Tibial nerve (tissue), 4 donors: ENCODE results near the gene CDCP1. TPM values are rescaled to one million over a fixed set of nuclear protein-coding genes. Genes with fewer than 3 reads are reported as not detected.

ENCODE experiments used
- DNase-seq, 2 donors: peaks; one replicate each; pipeline ENCODE4 v3.0.0-alpha.2; 2019; ENCODE audit warnings: low spot score in 2 of 2
- H3K27ac ChIP-seq, 4 donors: fragments of 200-600 bp; sonication (generic) in 3 of 4; one replicate each; pipeline ENCODE4 v1.5.1; 2017 to 2019; ENCODE audit warnings: mild to moderate bottlenecking in 1 of 4
- H3K27me3 ChIP-seq, 2 donors: fragments of 200-600 bp; sonication (generic) in 1 of 2; one replicate each; pipeline versions ENCODE4 v1.5.1 to v1.6.0; 2017 to 2019
- H3K36me3 ChIP-seq, 3 donors: fragments of 200-600 bp; sonication (generic); one replicate each; pipeline ENCODE4 v1.5.1; 2018 to 2019
- H3K4me1 ChIP-seq, 4 donors: fragments of 200-600 bp; sonication (generic) in 3 of 4; one replicate each; pipeline ENCODE4 v1.5.1; 2017 to 2019
- H3K4me3 ChIP-seq, 4 donors: fragments of 200-600 bp; sonication (generic) in 3 of 4; one replicate each; pipeline ENCODE4 v1.5.1; 2017 to 2019; ENCODE audit warnings: mild to moderate bottlenecking in 1 of 4, moderate library complexity in 1 of 4
- H3K9me3 ChIP-seq, 4 donors: fragments of 200-600 bp; sonication (generic) in 3 of 4; one replicate each; pipeline ENCODE4 v1.5.1; 2017 to 2019
- CTCF ChIP-seq, 5 experiments: fragments of 200-600 bp in 3 of 5; fragments of 450-650 bp in 2 of 5; sonication (generic) in 3 of 5; IDR thresholded peaks; one replicate each; pipeline ENCODE4 v1.5.1; 2016 to 2019; ENCODE audit warnings: antibody characterized with exemption in 5 of 5, mild to moderate bottlenecking in 3 of 5, moderate library complexity in 2 of 5
- EP300 ChIP-seq, 2 donors: sonication (generic); formaldehyde crosslinking; IDR thresholded peaks; one replicate each; pipeline ENCODE4 v1.6.1; 2017; ENCODE audit warnings: antibody characterized with exemption in 2 of 2, mild to moderate bottlenecking in 1 of 2
- POLR2A ChIP-seq, 2 donors: fragments of 450-650 bp; IDR thresholded peaks; one replicate each; pipeline ENCODE4 v1.6.1; 2017; ENCODE audit warnings: antibody characterized with exemption in 2 of 2, mild to moderate bottlenecking in 2 of 2, moderate library complexity in 2 of 2
- WGBS, 2 donors: methylation state at CpG; one replicate each; pipeline ENCODE4 v1.1.5; 2018; 5-methylcytosine and 5-hydroxymethylcytosine counted together
- total RNA-seq, 4 donors: library from RNA; depleted of rRNA; stranded (reverse); fragments of >200 nt; gene quantifications; one replicate each; pipeline ENCODE4 v1.1.0, GENCODE V29; 2016

Gene CDCP1
- total RNA-seq, 4 donors from 2014 or later = 0.20 to 3.0 (median 1.2) TPM

- Histone ChIP-seq H3K4me3 (no peak overlapping the region), H3K27ac (no peak overlapping the region), H3K9me3 (no peaks in the 10 kb centered on the region), H3K36me3 (no peaks in the 10 kb centered on the region), H3K4me1 (peaks cover 0 to 12% (median 0%) of the 10 kb centered on the region in 4 donors), H3K27me3 (no peaks in the 10 kb centered on the region)
- WGBS, 2 donors = 63 to 81% methylated on average over 2 of the region's 2 CpGs
- DNase-seq = no peak
- TF ChIP-seq EP300 (IDR thresholded peaks at IDR 0.05) (no peak), POLR2A (IDR thresholded peaks at IDR 0.05) (no peak), CTCF (IDR thresholded peaks at IDR 0.05) (no peak)
These were observed 15.0 kb downstream of the CDCP1 start for GRCh38 chr3:45131201-45131600.

GRCh38 chr3:45130476-45130875 is 15.7 kb downstream of the CDCP1 start:
- WGBS, 2 donors = 75 to 94% methylated on average over 3 of the region's 3 CpGs
- no peak for DNase-seq
- TF ChIP-seq EP300 (IDR thresholded peaks at IDR 0.05) (no peak), CTCF (IDR thresholded peaks at IDR 0.05) (no peak), POLR2A (IDR thresholded peaks at IDR 0.05) (no peak)
- Histone ChIP-seq H3K36me3 (no peaks in the 10 kb centered on the region), H3K27ac (no peak overlapping the region), H3K4me1 (peaks cover 0 to 5% (median 0%) of the 10 kb centered on the region in 4 donors), H3K9me3 (no peaks in the 10 kb centered on the region), H3K4me3 (no peak overlapping the region), H3K27me3 (no peaks in the 10 kb centered on the region)

GRCh38 chr3:45128950-45129349 is 17.2 kb downstream of the CDCP1 start:
- DNase-seq = no peak
- H3K4me3 ChIP-seq = no peak overlapping the region
- no peaks in the 10 kb centered on the region for H3K9me3 ChIP-seq
- WGBS, 2 donors = 82 to 87% methylated on average over 4 of the region's 4 CpGs
- no peak overlapping the region for H3K27ac ChIP-seq
- H3K4me1 ChIP-seq = no peaks in the 10 kb centered on the region
- no peak for TF ChIP-seq EP300 (IDR thresholded peaks at IDR 0.05)
- no peak for TF ChIP-seq POLR2A (IDR thresholded peaks at IDR 0.05)
- no peak for TF ChIP-seq CTCF (IDR thresholded peaks at IDR 0.05)
- H3K27me3 ChIP-seq = no peaks in the 10 kb centered on the region
- H3K36me3 ChIP-seq = no peaks in the 10 kb centered on the region

GRCh38 chr3:45127130-45127822 is 18.9 kb downstream of the CDCP1 start:
- Histone ChIP-seq H3K4me3 (no peak overlapping the region), H3K36me3 (no peaks in the 10 kb centered on the region), H3K4me1 (no peaks in the 10 kb centered on the region), H3K27me3 (no peaks in the 10 kb centered on the region), H3K9me3 (no peaks in the 10 kb centered on the region), H3K27ac (no peak overlapping the region)
- TF ChIP-seq EP300 (IDR thresholded peaks at IDR 0.05) (no peak), CTCF (IDR thresholded peaks at IDR 0.05) (no peak), POLR2A (IDR thresholded peaks at IDR 0.05) (no peak)
- WGBS, 2 donors = 77 to 83% methylated on average over 3 of the region's 3 CpGs
- no peak for DNase-seq

- no peak for DNase-seq
- no peak overlapping the region for H3K27ac ChIP-seq
- no peak overlapping the region for H3K4me3 ChIP-seq
- TF ChIP-seq EP300 (IDR thresholded peaks at IDR 0.05) (no peak), POLR2A (IDR thresholded peaks at IDR 0.05) (no peak), CTCF (IDR thresholded peaks at IDR 0.05) (no peak)
- no peaks in the 10 kb centered on the region for H3K9me3 ChIP-seq
- no peaks in the 10 kb centered on the region for H3K4me1 ChIP-seq
- no peaks in the 10 kb centered on the region for H3K36me3 ChIP-seq
- H3K27me3 ChIP-seq = no peaks in the 10 kb centered on the region
- WGBS, 2 donors = 85 to 90% methylated on average over 6 of the region's 6 CpGs
These were observed 19.4 kb downstream of the CDCP1 start for GRCh38 chr3:45126730-45127129.
